PFSK-1 (cell line): ENCODE data around the gene MKS1. TPM values are rescaled to one million over a fixed set of nuclear protein-coding genes. Genes with fewer than 3 reads are reported as not detected.
A peak's percentile ranks its signal among the peaks of the same experiment; 100 is the strongest.

Source experiments
- FOXP2 ChIP-seq: optimal IDR thresholded peaks from 2 replicates; pipeline ENCODE3; 2011; ENCODE audit warnings: borderline replicate concordance, control low read depth, inconsistent platforms; ENCODE audit not compliant: insufficient read depth; ENCODE audit errors: extremely low read length, extremely low read depth
- POLR2AphosphoS5 ChIP-seq: IDR thresholded peaks from 2 replicates; pipeline ENCODE4 v1.6.1; 2012; ENCODE audit warnings: low read depth, mild to moderate bottlenecking, control low read depth, low read length, moderate library complexity
- REST ChIP-seq, 2 experiments: IDR thresholded peaks; 2 replicates each; pipeline versions ENCODE4 v1.6.1 to v1.8.0; 2011 to 2012; ENCODE audit warnings: low read depth in 2 of 2, low read length in 2 of 2, control low read depth in 1 of 2, inconsistent platforms in 1 of 2, mild to moderate bottlenecking in 1 of 2, moderate library complexity in 1 of 2; ENCODE audit not compliant: insufficient read depth in 1 of 2
- SIN3A ChIP-seq: IDR thresholded peaks from 2 replicates; pipeline ENCODE4 v1.6.1; 2012; ENCODE audit warnings: mild to moderate bottlenecking, low read length, moderate library complexity, borderline replicate concordance; ENCODE audit not compliant: insufficient read depth
- TAF1 ChIP-seq: IDR thresholded peaks from 2 replicates; pipeline ENCODE4 v1.6.1; 2012; ENCODE audit warnings: low read length, control low read depth, borderline replicate concordance; ENCODE audit not compliant: insufficient read depth
- polyA plus RNA-seq: library from polyadenylated mRNA; unstranded; fragments of >200 nt; gene quantifications from one replicate; pipeline ENCODE4 v1.2.1, GENCODE V29; 2012; ENCODE audit warnings: low read depth, missing spikeins; ENCODE audit not compliant: insufficient read length

The MKS1 gene
- polyA plus RNA-seq, result 16.3 TPM

DNA sequence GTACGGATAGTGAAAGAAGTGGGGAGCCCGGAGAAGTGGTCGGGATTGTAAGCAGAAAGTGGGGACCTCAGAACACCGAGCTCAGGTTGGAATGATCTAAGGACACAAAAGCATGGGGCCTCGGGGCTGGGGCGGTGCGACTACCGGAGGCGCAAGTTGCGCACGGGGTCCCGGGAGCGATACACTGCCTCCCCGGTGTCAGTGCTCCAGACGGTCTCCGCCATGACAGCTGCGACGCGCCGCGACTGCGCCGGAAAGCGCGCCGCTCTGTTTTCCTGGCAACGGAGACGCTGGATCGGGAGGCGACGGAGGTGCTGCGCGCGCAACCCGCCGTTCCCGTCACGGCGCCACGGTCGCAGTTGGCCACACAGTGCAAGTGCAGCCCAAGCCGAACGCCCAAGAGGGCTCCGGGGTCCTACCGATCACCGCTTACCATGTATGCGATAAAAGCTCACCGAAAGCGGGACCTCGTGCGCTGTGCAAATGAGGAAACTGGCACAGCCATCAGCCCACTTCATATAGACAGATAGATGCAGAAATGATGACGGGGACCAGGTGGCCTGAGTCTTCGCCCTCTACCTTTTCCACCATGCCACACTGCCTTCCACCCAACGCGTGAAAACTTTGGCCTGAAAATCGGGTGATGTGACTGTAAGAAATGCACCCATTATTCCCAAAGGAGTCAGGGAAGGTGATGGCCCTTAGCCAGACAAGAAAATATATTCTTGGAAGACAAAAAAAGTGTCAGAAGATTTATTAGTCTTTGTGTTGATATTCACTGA is at the start of gene MKS1:
MKS1 (minus strand) TSS at position 249 of the 782 bp plus-strand sequence; CDS start at position 224, 25 bp downstream.
- TF ChIP-seq POLR2AphosphoS5 (peak; percentile 91), REST (IDR thresholded peaks at IDR 0.05; ENCODE audit: insufficient read depth in 1 of 2, low read depth in 2 of 2, low read length in 2 of 2) (0 out of 4 replicates have a peak, but pooled peaks of 1 of the 2 experiments have one; percentile 25), FOXP2 (peak; percentile 98), TAF1 (peak; percentile 81), SIN3A (0 out of 2 replicates have a peak, but pooled peaks have one; percentile 68)

- TF ChIP-seq SIN3A, result no peak
- no peak for TF ChIP-seq REST (IDR thresholded peaks at IDR 0.05; ENCODE audit: insufficient read depth in 1 of 2, low read depth in 2 of 2, low read length in 2 of 2)
- no peak for TF ChIP-seq TAF1
- no peak for TF ChIP-seq FOXP2
- no peak for TF ChIP-seq POLR2AphosphoS5
These were observed 49.3 kb upstream of the MKS1 start for GRCh38 chr17:58268326-58268725.

DNA sequence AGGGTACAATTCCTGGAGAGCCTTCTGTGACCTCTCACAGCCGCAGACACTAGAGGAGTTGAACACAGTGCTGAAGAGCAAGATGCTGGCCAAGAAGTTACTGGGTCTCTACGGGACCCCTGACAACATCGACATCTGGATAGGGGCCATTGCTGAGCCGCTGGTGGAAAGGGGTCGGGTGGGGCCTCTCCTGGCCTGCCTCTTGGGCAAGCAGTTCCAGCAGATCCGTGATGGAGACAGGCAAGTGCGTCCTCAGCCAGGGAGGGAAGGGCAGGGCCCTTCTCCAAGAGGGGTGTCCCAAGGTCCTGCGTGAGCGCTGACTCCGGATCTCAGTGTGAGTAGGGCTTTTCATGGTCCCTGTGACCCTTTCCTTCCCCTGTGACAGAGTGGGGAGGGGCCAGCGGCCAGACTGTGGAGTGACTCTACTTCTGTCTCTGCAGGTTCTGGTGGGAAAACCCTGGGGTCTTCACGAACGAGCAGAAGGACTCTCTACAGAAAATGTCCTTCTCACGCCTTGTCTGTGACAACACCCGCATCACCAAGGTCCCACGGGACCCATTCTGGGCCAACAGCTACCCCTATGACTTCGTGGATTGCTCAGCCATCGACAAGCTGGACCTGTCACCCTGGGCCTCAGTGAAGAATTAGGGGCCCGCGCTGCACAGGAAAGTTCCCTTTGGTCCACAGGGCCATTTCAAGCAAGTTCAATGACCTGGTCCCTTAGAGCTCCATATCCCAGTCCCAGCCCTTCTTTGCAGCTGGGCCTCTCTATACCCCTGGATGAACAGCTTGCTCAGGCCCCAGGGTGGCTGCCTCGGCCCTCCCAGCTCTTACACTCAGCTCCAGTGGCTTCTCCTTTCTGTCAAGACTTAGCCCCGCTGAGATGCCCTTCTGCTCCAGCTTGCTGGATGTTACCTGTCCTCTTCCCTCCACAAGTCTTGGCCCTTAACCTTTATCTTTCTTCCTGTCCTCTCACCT is 48.6 kb upstream of the MKS1 start:
- TF ChIP-seq POLR2AphosphoS5 (no peak), SIN3A (no peak), REST (IDR thresholded peaks at IDR 0.05; ENCODE audit: insufficient read depth in 1 of 2, low read depth in 2 of 2, low read length in 2 of 2) (no peak), TAF1 (no peak), FOXP2 (no peak)

DNA sequence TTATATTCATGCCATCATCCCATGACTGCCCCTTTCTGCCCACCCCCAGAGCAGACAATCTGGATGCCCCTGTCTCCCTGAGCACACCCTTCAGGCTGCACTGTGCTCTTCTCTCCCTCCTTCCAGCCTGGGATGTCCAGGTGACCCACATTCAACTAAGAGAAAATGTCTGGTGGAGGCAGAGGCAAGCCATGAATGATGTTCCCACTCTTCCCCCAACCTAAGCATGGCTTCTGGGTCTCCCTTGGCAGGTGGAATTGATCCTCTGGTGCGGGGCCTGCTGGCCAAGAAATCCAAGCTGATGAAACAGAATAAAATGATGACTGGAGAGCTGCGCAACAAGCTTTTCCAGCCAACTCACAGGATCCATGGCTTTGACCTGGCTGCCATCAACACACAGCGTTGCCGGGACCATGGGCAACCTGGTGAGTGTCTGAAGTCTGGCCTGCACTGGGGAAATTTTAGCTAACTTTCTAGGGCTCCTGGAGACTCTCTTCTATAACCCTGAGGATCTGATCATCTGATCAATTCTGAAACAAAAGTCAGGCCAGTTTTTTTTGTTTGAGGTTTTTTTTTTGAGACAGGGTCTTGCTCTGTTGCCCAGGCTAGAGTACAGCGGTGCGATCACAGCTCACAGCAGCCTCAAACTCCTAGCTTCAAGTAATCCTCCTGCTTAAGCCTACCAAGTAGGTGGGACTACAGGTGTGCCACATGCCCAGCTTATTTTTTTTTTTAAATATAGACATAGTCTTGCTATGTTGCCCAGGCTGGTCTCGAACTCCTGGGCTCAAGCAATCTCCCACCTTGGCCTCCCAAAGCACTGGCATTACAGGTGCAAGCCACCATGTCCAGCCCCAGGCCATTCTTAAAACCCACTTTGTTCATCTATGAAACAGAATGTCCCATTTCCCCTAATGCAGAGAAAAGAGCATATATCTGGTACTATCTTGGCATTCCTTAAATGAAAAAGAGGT is 47.1 kb upstream of the MKS1 start:
- TF ChIP-seq FOXP2, result no peak
- no peak for TF ChIP-seq REST (IDR thresholded peaks at IDR 0.05; ENCODE audit: insufficient read depth in 1 of 2, low read depth in 2 of 2, low read length in 2 of 2)
- TF ChIP-seq SIN3A, result no peak
- TF ChIP-seq POLR2AphosphoS5, result no peak
- no peak for TF ChIP-seq TAF1
